ENCODE results near the gene GEMIN4. TPM values are rescaled to one million over a fixed set of nuclear protein-coding genes. Genes with fewer than 3 reads are reported as not detected.
"Not testable (repeated sequence)": the region's sequence is repeated elsewhere in the genome, so short reads cannot be mapped to it uniquely, and the experiment has no call there.

Gene GEMIN4
- total RNA-seq, 1 donor: 8.7 TPM

DNA sequence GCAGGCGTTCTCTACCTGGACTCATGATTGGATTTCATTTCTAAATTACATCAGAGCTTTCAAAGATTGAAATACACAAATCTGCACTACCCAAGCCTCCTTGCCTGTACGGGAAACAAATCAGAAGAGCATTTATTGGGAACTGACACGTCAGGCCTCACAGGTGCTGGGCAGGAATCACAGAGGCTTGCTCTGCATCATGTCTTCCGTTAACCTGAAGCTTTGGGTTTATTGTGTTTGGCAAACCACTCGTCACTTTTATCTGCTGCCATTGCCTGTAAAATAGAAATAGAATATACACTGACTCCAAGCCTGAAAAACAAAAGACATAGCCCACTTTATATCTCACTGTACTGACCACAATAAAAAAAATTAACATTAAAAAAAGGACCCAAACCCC is 7.9 kb upstream of the GEMIN4 start:
- Histone ChIP-seq H3K27me3 (ENCODE audit: insufficient read depth, low read length) (no peaks in the 10 kb centered on the region), H3K4me3 (ENCODE audit: insufficient read depth, low read length) (no peak overlapping the region), H3K4me1 (ENCODE audit: insufficient read depth, low read length) (no peaks in the 10 kb centered on the region), H4K20me1 (ENCODE audit: insufficient read depth, low read length) (no peaks in the 10 kb centered on the region), H3K9me3 (ENCODE audit: low read depth, low read length) (no peaks in the 10 kb centered on the region), H3K4me2 (ENCODE audit: insufficient read depth, low read length) (no peak overlapping the region), H2AFZ (ENCODE audit: low read length) (no peak overlapping the region), H3K27ac (ENCODE audit: low read depth, low read length) (no peak overlapping the region), H3K79me2 (ENCODE audit: insufficient read depth, low read length) (no peaks in the 10 kb centered on the region), H3K36me3 (ENCODE audit: insufficient read depth, low read length) (peaks cover 42% of the 10 kb centered on the region)
- TF ChIP-seq, protein P1, sequence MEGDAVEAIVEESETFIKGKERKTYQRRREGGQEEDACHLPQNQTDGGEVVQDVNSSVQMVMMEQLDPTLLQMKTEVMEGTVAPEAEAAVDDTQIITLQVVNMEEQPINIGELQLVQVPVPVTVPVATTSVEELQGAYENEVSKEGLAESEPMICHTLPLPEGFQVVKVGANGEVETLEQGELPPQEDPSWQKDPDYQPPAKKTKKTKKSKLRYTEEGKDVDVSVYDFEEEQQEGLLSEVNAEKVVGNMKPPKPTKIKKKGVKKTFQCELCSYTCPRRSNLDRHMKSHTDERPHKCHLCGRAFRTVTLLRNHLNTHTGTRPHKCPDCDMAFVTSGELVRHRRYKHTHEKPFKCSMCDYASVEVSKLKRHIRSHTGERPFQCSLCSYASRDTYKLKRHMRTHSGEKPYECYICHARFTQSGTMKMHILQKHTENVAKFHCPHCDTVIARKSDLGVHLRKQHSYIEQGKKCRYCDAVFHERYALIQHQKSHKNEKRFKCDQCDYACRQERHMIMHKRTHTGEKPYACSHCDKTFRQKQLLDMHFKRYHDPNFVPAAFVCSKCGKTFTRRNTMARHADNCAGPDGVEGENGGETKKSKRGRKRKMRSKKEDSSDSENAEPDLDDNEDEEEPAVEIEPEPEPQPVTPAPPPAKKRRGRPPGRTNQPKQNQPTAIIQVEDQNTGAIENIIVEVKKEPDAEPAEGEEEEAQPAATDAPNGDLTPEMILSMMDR (IDR thresholded peaks at IDR 0.05; ENCODE audit: extremely low read depth, low read depth, low read length): no peak
- no peak for DNase-seq (ENCODE audit: insufficient read length, low spot score, missing footprints)

DNA sequence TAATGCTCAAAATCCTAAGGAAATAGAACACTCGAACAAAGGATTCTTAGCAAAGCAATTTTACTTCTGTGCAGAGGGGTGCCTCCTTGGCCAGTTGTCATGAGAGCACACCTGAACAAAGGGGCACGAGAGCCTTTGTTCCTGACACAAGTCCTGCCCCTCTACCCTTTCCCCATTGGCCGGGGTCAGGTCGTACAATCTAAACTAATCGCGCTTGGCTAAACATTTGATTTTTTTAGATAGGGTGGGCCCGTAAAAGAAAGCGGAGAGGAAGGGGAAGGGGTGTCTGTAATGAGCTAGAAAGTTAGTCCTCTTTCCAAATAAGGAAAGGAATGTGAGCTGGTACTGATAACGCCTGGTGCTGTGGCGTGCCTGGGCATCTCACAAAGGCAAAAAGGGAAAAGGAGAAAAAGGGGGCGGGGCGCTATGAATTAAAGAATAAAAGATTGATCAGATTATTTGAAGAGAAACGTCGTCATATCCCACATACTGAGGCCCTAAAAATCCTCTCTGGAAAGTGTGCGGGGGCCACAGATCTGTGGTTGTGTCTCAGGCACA is 4.0 kb upstream of the GEMIN4 start:
- H3K4me1 ChIP-seq (ENCODE audit: insufficient read depth, low read length); H3K4me3 ChIP-seq (ENCODE audit: insufficient read depth, low read length); H3K4me2 ChIP-seq (ENCODE audit: insufficient read depth, low read length); H3K27me3 ChIP-seq (ENCODE audit: insufficient read depth, low read length); DNase-seq (ENCODE audit: insufficient read length, low spot score, missing footprints); H3K79me2 ChIP-seq (ENCODE audit: insufficient read depth, low read length); H3K27ac ChIP-seq (ENCODE audit: low read depth, low read length); H4K20me1 ChIP-seq (ENCODE audit: insufficient read depth, low read length); H3K9me3 ChIP-seq (ENCODE audit: low read depth, low read length); H2AFZ ChIP-seq (ENCODE audit: low read length): not testable (repeated sequence)
- H3K36me3 ChIP-seq (ENCODE audit: insufficient read depth, low read length): peaks cover 29% of the 10 kb centered on the region

GRCh38 chr17:755319-755961 is 3.4 kb upstream of the GEMIN4 start:
- not testable (repeated sequence) for H2AFZ ChIP-seq (ENCODE audit: low read length); DNase-seq (ENCODE audit: insufficient read length, low spot score, missing footprints); H3K4me2 ChIP-seq (ENCODE audit: insufficient read depth, low read length); H3K9me3 ChIP-seq (ENCODE audit: low read depth, low read length); H4K20me1 ChIP-seq (ENCODE audit: insufficient read depth, low read length); H3K4me3 ChIP-seq (ENCODE audit: insufficient read depth, low read length); H3K27ac ChIP-seq (ENCODE audit: low read depth, low read length); H3K27me3 ChIP-seq (ENCODE audit: insufficient read depth, low read length)
- H3K4me1 ChIP-seq (ENCODE audit: insufficient read depth, low read length): peaks cover 12% of the 10 kb centered on the region
- H3K36me3 ChIP-seq (ENCODE audit: insufficient read depth, low read length): peaks cover 23% of the 10 kb centered on the region
- H3K79me2 ChIP-seq (ENCODE audit: insufficient read depth, low read length): peaks cover 15% of the 10 kb centered on the region

- peaks cover 8% of the 10 kb centered on the region for H4K20me1 ChIP-seq (ENCODE audit: insufficient read depth, low read length)
- H3K4me3 ChIP-seq (ENCODE audit: insufficient read depth, low read length): no peak overlapping the region
- no peak for DNase-seq (ENCODE audit: insufficient read length, low spot score, missing footprints)
- H3K36me3 ChIP-seq (ENCODE audit: insufficient read depth, low read length): peaks cover 8% of the 10 kb centered on the region
- H2AFZ ChIP-seq (ENCODE audit: low read length): no peak overlapping the region
- TF ChIP-seq, protein P1 (IDR thresholded peaks at IDR 0.05; ENCODE audit: extremely low read depth, low read depth, low read length): no peak
- H3K27me3 ChIP-seq (ENCODE audit: insufficient read depth, low read length): no peaks in the 10 kb centered on the region
- no peaks in the 10 kb centered on the region for H3K9me3 ChIP-seq (ENCODE audit: low read depth, low read length)
- no peak overlapping the region for H3K4me2 ChIP-seq (ENCODE audit: insufficient read depth, low read length)
- H3K4me1 ChIP-seq (ENCODE audit: insufficient read depth, low read length): peaks cover 12% of the 10 kb centered on the region
- no peak overlapping the region for H3K27ac ChIP-seq (ENCODE audit: low read depth, low read length)
- peaks cover 31% of the 10 kb centered on the region for H3K79me2 ChIP-seq (ENCODE audit: insufficient read depth, low read length)
Measured at GRCh38 chr17:753418-753817, 1.4 kb upstream of the GEMIN4 start.

GRCh38 chr17:752620-753219 is 656 bp upstream of the GEMIN4 start:
- Histone ChIP-seq H3K27ac (ENCODE audit: low read depth, low read length) (no peak overlapping the region), H3K4me1 (ENCODE audit: insufficient read depth, low read length) (peaks cover 12% of the 10 kb centered on the region)
- DNase-seq (ENCODE audit: insufficient read length, low spot score, missing footprints): peak; percentile 88

More at GRCh38 chr17:752620-753219, 656 bp upstream of the GEMIN4 start:
- H3K27me3 ChIP-seq (ENCODE audit: insufficient read depth, low read length): no peaks in the 10 kb centered on the region
- H3K79me2 ChIP-seq (ENCODE audit: insufficient read depth, low read length): peaks cover 38% of the 10 kb centered on the region
- peaks cover 2% of the 10 kb centered on the region for H3K36me3 ChIP-seq (ENCODE audit: insufficient read depth, low read length)
- TF ChIP-seq, protein P1 (IDR thresholded peaks at IDR 0.05; ENCODE audit: extremely low read depth, low read depth, low read length): no peak
- H3K9me3 ChIP-seq (ENCODE audit: low read depth, low read length): no peaks in the 10 kb centered on the region
- H3K4me3 ChIP-seq (ENCODE audit: insufficient read depth, low read length): peak overlapping the region; percentile 83
- peaks cover 8% of the 10 kb centered on the region for H4K20me1 ChIP-seq (ENCODE audit: insufficient read depth, low read length)
- H3K4me2 ChIP-seq (ENCODE audit: insufficient read depth, low read length): peak overlapping the region; percentile 91
- H2AFZ ChIP-seq (ENCODE audit: low read length): peak overlapping the region; percentile 84

Measured in osteoblast (primary cell).